Measurements from ENCODE around the gene PTPRO.

Gene PTPRO

DNA sequence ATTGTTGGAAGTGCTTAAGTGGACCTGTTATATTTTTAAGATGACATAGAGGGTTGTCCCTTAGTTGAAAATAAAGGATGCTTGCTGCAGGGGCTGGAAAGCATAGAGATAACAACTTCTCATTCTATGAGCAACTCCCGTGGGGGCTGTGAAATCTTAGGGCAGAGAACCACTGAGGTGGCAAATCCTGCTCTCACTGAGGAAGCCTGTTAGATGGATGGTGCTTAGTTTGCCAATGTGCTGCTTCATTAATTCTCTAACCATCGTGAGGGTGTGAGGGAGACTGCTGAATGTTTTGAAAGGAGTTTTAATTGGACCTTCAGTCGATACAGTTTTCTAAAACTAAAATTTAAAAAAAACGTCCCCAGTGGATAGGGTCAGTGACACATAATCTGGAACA is 46.5 kb downstream of the PTPRO start:
- TF ChIP-seq CTCF (IDR thresholded peaks at IDR 0.05), result no peak
- H3K27me3 ChIP-seq, result no peaks in the 10 kb centered on the region
- H3K27ac ChIP-seq, result no peak overlapping the region
- H3K36me3 ChIP-seq, result no peaks in the 10 kb centered on the region
- no peak for DNase-seq
- no peaks in the 10 kb centered on the region for H3K9me3 ChIP-seq
- intact Hi-C loops (cut with DNase I; ENCODE audit: low total_unique reads), result no loop called here
- H3K4me1 ChIP-seq, result no peaks in the 10 kb centered on the region
- H3K4me3 ChIP-seq, result no peak overlapping the region

DNA sequence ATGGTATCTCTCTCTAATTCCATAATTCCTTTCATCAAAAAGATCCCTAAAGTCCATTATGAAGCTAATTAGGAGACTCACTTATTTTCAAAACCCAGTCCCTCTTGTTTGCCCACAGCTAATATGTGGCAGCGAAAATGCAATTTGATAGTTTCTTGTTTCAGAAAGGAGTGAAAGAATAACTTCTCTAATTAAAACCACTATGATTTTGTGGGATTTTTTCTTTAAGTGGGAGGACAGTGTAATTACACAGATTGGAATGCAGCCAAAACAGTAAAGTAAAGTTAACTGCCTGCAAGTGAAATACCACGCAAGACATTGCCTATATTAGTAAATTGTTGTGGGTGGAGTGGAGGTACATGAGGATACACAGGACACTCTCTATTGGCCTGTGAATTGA is 50.0 kb downstream of the PTPRO start:
- TF ChIP-seq CTCF (IDR thresholded peaks at IDR 0.05), result no peak

DNA sequence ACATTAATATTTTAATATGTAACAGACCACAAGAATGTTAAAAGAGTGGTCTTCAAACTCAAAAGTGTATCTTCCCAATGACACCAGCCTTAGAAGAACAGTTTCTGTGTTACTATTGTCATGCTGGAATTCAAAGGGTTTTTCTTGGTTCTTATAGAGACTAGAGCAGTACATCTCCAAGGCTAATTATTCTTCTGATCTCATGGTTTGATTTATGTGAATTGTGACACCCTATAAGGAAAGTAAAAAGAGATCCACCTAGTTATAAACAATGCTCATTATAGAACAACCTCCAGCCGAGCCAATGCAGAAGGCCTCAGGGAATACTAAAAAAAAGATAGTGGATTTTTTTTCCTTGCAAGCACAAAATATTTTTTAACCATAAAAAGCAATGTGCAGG is 65.5 kb downstream of the PTPRO start:
- TF ChIP-seq CTCF (IDR thresholded peaks at IDR 0.05), result no peak
- intact Hi-C loops (cut with DNase I; ENCODE audit: low total_unique reads), result no loop called here
- H3K27me3 ChIP-seq, result no peaks in the 10 kb centered on the region
- H3K36me3 ChIP-seq, result no peaks in the 10 kb centered on the region
- H3K9me3 ChIP-seq, result no peaks in the 10 kb centered on the region
- no peak overlapping the region for H3K27ac ChIP-seq
- no peak for DNase-seq
- H3K4me1 ChIP-seq, result peaks cover 0 to 21% (median 0%) of the 10 kb centered on the region in 4 donors
- no peak overlapping the region for H3K4me3 ChIP-seq

More for the DNA sequence above, 50.0 kb downstream of the PTPRO start:
- Histone ChIP-seq H3K27ac (no peak overlapping the region), H3K27me3 (no peaks in the 10 kb centered on the region), H3K4me1 (no peaks in the 10 kb centered on the region), H3K9me3 (peaks cover 0 to 13% (median 11%) of the 10 kb centered on the region in 3 donors), H3K36me3 (no peaks in the 10 kb centered on the region), H3K4me3 (no peak overlapping the region)
- intact Hi-C loops (cut with DNase I; ENCODE audit: low total_unique reads), result no loop called here
- DNase-seq, result no peak

- Histone ChIP-seq H3K9me3 (no peaks in the 10 kb centered on the region), H3K4me3 (no peak overlapping the region), H3K27me3 (no peaks in the 10 kb centered on the region), H3K4me1 (peaks cover 0 to 21% (median 0%) of the 10 kb centered on the region in 4 donors), H3K36me3 (no peaks in the 10 kb centered on the region), H3K27ac (no peak overlapping the region)
- intact Hi-C loops (cut with DNase I; ENCODE audit: low total_unique reads), result no loop called here
- no peak for TF ChIP-seq CTCF (IDR thresholded peaks at IDR 0.05)
- no peak for DNase-seq
These were observed 67.3 kb downstream of the PTPRO start for GRCh38 chr12:15389561-15389960.

DNA sequence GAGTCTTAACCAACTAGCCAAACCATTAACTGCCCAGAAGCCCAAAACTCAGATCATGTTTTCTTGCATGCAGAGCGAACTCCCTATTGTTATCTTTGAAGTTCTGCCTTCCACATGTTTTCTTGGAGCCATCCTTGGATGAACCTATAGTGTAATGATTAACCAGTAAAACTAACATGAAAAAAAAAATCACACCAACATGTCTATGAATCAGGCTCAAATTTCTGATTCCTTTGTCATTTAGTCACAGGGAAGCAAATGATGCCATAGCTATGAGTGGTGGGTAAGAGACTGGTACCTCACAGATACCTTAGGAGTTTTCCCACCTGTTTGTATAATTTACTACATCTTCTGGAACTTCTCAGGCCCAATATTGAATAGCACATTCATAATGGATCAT is 70.7 kb downstream of the PTPRO start:
- H3K9me3 ChIP-seq, result no peaks in the 10 kb centered on the region
- no peaks in the 10 kb centered on the region for H3K36me3 ChIP-seq
- no peak overlapping the region for H3K27ac ChIP-seq
- no peak for TF ChIP-seq CTCF (IDR thresholded peaks at IDR 0.05)
- DNase-seq, result no peak
- H3K4me1 ChIP-seq, result peaks cover 0 to 24% (median 0%) of the 10 kb centered on the region in 4 donors
- H3K27me3 ChIP-seq, result no peaks in the 10 kb centered on the region
- intact Hi-C loops (cut with DNase I; ENCODE audit: low total_unique reads), result no loop called here
- no peak overlapping the region for H3K4me3 ChIP-seq

GRCh38 chr12:15393995-15394394 is 71.7 kb downstream of the PTPRO start:
- H3K4me3 ChIP-seq, result no peak overlapping the region
- H3K27me3 ChIP-seq, result no peaks in the 10 kb centered on the region
- DNase-seq, result no peak
- intact Hi-C loops (cut with DNase I; ENCODE audit: low total_unique reads), result no loop called here
- no peaks in the 10 kb centered on the region for H3K36me3 ChIP-seq
- no peaks in the 10 kb centered on the region for H3K9me3 ChIP-seq
- H3K4me1 ChIP-seq, result peaks cover 0 to 31% (median 0%) of the 10 kb centered on the region in 4 donors
- no peak for TF ChIP-seq CTCF (IDR thresholded peaks at IDR 0.05)
- no peak overlapping the region for H3K27ac ChIP-seq
